HG02938 (cell line): ENCODE measurements around the gene ATXN7.

ENCODE experiments used
- ATAC-seq: cut with Tn5 transposase; IDR thresholded peaks from one replicate; pipeline ENCODE4 v1.9.1; 2021; ENCODE audit warnings: mild to moderate bottlenecking, moderate library complexity; ENCODE audit not compliant: unreplicated experiment

Gene ATXN7

GRCh38 chr3:63862804-63863149, 890 bp upstream of the ATXN7 start:
- ATAC-seq: no peak

- ATAC-seq: peak; percentile 39
Observed at GRCh38 chr3:63864008-63864964, 619 bp downstream of the ATXN7 start.

GRCh38 chr3:63864965-63865327, 1.3 kb downstream of the ATXN7 start:
- ATAC-seq: no peak

- ATAC-seq: no peak
Observed at GRCh38 chr3:63867225-63867624, 3.6 kb downstream of the ATXN7 start.

- ATAC-seq: no peak
Observed at GRCh38 chr3:63869940-63870614, 6.4 kb downstream of the ATXN7 start.

GRCh38 chr3:63870615-63871005, 6.9 kb downstream of the ATXN7 start:
- ATAC-seq: no peak

GRCh38 chr3:63872135-63872924, 8.7 kb downstream of the ATXN7 start:
- ATAC-seq: no peak

- ATAC-seq: no peak
Observed at GRCh38 chr3:63874769-63875168, 11.1 kb downstream of the ATXN7 start.

- ATAC-seq: no peak
Observed at GRCh38 chr3:63875510-63875909, 11.8 kb downstream of the ATXN7 start.

GRCh38 chr3:63876260-63876659, 12.6 kb downstream of the ATXN7 start:
- ATAC-seq: no peak

- ATAC-seq: no peak
Observed at GRCh38 chr3:63877737-63878393, 14.2 kb downstream of the ATXN7 start.

- ATAC-seq: no peak
Observed at GRCh38 chr3:63878394-63879060, 14.9 kb downstream of the ATXN7 start.

GRCh38 chr3:63880653-63881052, 17.0 kb downstream of the ATXN7 start:
- ATAC-seq: no peak

- ATAC-seq: no peak
Observed at GRCh38 chr3:63886858-63887257, 23.2 kb downstream of the ATXN7 start.

GRCh38 chr3:63891518-63891917, 27.9 kb downstream of the ATXN7 start:
- ATAC-seq: no peak

- ATAC-seq: no peak
Observed at GRCh38 chr3:63892773-63893352, 29.2 kb downstream of the ATXN7 start.

GRCh38 chr3:63895422-63896189, 31.9 kb downstream of the ATXN7 start:
- ATAC-seq: no peak

GRCh38 chr3:63896332-63897030, 32.8 kb downstream of the ATXN7 start:
- ATAC-seq: peak; percentile 92

- ATAC-seq: no peak
Observed at GRCh38 chr3:63900010-63900409, 36.3 kb downstream of the ATXN7 start.
